ENCODE data around the gene SPC25. TPM values are rescaled to one million over a fixed set of nuclear protein-coding genes. Genes with fewer than 3 reads are reported as not detected.

The SPC25 gene
- total and polyA plus RNA-seq, 9 of the 15 experiments (the other 6 are each of a cell fraction or from before 2014, with no cell fraction given) = 44.8 to 100 (median 75.0) TPM

GRCh38 chr2:168890006-168890782 is at the start of gene SPC25 (continued):
- TF ChIP-seq MAZ (CRISPR knock-in tag; conservative IDR thresholded peaks at IDR 0.05 in 1 of 2, IDR thresholded peaks at IDR 0.05 in 1 of 2) (peak; percentile 28 to 74; a peak in 1 of 4 replicates), MAFG (tag; conservative IDR thresholded peaks at IDR 0.05) (no peak), ZFPM2 (CRISPR knock-in tag; IDR thresholded peaks at IDR 0.05) (no peak), PYGO2 (tag; IDR thresholded peaks at IDR 0.05) (no peak), BRF2 (IDR thresholded peaks at IDR 0.05; ENCODE audit: borderline replicate concordance, insufficient read depth, insufficient read length) (no peak), ZNF134 (CRISPR knock-in tag; conservative IDR thresholded peaks at IDR 0.05) (no peak), HNRNPL (IDR thresholded peaks at IDR 0.05; ENCODE audit: low read depth, low read length) (no peak), MYC (IDR thresholded peaks at IDR 0.05; ENCODE audit: low read depth, low read length) (no peak), MYC (CRISPR knock-in tag; IDR thresholded peaks at IDR 0.05; ENCODE audit: borderline replicate concordance, low read depth) (peak; percentile 29; the same call in 1 of the 2 replicates), FOXK1 (CRISPR knock-in tag; IDR thresholded peaks at IDR 0.05; ENCODE audit: borderline replicate concordance) (no peak), ARHGAP35 (IDR thresholded peaks at IDR 0.05; ENCODE audit: partially characterized antibody) (peak; percentile 82), BCLAF1 (IDR thresholded peaks at IDR 0.05; ENCODE audit: borderline replicate concordance in 1 of 2, control insufficient read depth in 1 of 2, low read depth in 2 of 2, low read length in 1 of 2) (no peak), ZNF174 (CRISPR knock-in tag; IDR thresholded peaks at IDR 0.05) (no peak), MTA1 (IDR thresholded peaks at IDR 0.05; ENCODE audit: borderline replicate concordance) (0 out of 2 replicates have a peak, but pooled peaks have one; percentile 17), MXD1 (CRISPR knock-in tag; IDR thresholded peaks at IDR 0.05; ENCODE audit: borderline replicate concordance, poor library complexity, severe bottlenecking) (no peak), KLF6 (CRISPR knock-in tag; IDR thresholded peaks at IDR 0.05; ENCODE audit: borderline replicate concordance) (no peak; the same call in 1 of the 2 replicates), CBFA2T3 (IDR thresholded peaks at IDR 0.05) (no peak)
- TF ChIP-seq, protein P1, sequence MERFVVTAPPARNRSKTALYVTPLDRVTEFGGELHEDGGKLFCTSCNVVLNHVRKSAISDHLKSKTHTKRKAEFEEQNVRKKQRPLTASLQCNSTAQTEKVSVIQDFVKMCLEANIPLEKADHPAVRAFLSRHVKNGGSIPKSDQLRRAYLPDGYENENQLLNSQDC (CRISPR knock-in tag; IDR thresholded peaks at IDR 0.05) = no peak
- TF ChIP-seq, protein P2, sequence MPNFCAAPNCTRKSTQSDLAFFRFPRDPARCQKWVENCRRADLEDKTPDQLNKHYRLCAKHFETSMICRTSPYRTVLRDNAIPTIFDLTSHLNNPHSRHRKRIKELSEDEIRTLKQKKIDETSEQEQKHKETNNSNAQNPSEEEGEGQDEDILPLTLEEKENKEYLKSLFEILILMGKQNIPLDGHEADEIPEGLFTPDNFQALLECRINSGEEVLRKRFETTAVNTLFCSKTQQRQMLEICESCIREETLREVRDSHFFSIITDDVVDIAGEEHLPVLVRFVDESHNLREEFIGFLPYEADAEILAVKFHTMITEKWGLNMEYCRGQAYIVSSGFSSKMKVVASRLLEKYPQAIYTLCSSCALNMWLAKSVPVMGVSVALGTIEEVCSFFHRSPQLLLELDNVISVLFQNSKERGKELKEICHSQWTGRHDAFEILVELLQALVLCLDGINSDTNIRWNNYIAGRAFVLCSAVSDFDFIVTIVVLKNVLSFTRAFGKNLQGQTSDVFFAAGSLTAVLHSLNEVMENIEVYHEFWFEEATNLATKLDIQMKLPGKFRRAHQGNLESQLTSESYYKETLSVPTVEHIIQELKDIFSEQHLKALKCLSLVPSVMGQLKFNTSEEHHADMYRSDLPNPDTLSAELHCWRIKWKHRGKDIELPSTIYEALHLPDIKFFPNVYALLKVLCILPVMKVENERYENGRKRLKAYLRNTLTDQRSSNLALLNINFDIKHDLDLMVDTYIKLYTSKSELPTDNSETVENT (CRISPR knock-in tag; IDR thresholded peaks at IDR 0.05) = 0 out of 2 replicates have a peak, but pooled peaks have one; percentile 53

Measured in K562 (cell line).